GM19452 (cell line): Measurements from ENCODE around the gene FMN1.

Source experiments
- ATAC-seq: cut with Tn5 transposase; IDR thresholded peaks from one replicate; pipeline ENCODE4 v1.9.1; 2021; ENCODE audit not compliant: unreplicated experiment

The FMN1 gene

DNA sequence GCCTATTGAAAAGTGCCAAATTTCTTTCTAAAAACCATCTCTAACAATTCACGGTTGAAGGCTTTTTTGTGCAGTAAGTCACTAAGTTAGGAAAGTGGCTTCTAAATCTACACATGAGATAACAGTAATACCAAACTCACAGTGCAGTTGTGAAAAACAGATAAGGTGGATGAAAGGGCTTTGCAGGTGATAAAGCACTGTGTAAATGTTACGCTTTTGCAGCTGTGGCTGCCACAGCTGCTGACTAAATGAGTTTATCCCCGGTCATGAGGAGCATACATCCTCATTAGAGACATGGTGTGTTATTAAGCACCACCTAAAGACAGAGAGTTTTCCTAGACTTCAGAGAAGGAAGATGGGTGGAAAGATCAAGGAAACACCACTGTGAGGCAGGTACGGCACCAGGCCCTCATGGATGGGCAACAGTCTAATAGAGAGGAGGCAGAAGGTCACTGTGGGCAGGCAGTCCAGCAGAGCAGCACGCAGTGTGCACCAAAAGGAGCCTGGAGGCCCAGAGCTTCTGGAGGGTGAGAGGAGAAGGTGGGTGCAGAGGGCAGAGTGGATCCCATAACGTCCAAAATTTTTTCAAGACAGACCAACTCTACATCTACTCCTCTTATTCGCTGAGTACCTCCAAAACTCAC is 68.5 kb downstream of the FMN1 start:
- ATAC-seq = peak; percentile 48

DNA sequence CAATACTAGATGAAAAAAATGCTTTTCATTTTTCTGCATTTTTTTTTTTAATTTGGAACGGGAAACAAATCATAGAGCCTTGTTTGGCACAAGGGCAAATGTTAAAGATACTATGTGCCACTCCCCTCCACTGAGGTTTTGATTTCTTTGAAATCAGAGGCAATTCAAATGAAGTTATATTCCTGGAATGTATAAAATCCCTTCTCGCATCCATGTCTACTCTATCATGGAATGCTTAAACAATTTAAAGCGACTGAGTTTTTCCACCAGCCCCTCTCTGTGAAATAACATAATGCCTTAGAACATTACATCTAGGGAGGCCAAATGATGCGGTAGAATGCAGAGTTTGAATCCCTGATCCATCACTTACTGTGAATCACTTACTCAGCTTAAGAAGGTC is 69.7 kb downstream of the FMN1 start:
- ATAC-seq = no peak

DNA sequence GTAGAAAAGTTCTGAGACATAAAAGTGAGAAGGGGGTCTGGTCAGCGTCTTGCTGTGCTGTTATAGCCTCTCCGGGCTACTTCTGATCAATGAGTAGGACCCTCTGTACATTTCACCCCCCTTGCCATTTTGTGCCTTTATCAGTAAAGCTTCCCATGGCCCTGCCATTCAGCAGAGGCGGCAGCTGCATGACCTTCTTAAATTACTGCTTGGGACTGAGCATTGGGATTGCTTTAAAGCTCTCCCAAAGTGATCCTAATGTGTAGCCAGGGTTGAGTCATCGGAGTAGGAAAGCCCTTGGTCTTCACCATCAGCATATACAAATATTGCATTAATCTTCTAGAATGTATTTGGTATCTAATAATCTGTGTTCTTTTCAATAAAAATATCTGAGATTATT is 70.2 kb downstream of the FMN1 start:
- ATAC-seq = no peak

DNA sequence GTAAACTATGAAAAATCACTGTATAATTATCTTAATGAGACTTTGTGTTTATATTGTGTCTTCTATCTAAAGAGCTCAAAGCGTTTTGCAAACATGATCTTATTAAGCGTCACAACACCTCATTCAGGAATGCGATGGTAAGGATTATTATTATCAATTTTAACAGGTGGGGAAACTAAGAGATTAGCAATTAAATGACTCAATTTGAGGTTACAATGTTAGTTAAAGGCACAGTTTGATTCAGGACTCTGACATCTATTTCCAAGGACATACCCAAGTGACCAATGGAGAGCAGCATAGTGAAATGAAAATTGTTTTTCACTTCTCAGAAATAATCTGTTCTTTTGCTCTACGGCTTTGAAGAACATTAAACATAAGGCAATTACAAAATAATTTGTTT is 74.6 kb downstream of the FMN1 start:
- ATAC-seq = no peak

DNA sequence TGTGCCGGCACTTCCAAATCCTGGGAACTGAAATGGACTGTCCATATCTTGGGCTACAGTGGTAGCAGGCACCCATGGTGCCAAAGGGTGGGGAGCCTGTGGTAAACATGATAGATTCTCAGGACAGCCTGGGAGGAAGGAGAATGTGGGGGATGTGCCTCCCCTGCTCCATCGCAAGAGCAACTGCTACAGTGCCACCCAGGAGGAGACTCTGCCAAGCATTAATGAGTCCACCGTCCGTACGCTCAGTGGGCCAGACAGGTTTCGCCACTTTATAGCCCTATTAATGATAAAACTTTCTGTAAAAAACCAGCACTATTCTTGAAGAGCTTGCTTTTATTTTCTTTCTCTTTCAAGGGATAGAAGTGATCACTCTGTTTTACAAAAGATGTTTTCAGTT is 75.2 kb downstream of the FMN1 start:
- no peak for ATAC-seq

DNA sequence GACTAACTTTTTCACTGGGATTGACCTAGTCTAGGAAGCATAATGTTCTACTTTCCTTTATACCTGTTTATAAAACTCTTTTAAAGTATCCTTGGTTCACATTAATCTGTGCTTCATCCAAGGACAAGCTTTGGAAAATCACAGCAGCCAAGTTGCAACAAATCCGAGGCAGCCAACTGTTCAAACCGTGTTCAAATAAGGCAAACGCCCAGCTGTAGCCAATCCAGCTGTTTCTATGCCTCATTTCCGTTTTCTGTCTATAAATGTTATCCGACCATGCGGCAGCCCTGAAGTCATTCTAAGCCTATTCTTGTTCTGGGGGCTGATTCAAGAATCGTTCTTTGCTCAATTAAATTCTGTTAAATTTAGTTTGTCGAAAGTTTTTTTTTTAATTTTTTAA is 78.3 kb downstream of the FMN1 start:
- no peak for ATAC-seq

DNA sequence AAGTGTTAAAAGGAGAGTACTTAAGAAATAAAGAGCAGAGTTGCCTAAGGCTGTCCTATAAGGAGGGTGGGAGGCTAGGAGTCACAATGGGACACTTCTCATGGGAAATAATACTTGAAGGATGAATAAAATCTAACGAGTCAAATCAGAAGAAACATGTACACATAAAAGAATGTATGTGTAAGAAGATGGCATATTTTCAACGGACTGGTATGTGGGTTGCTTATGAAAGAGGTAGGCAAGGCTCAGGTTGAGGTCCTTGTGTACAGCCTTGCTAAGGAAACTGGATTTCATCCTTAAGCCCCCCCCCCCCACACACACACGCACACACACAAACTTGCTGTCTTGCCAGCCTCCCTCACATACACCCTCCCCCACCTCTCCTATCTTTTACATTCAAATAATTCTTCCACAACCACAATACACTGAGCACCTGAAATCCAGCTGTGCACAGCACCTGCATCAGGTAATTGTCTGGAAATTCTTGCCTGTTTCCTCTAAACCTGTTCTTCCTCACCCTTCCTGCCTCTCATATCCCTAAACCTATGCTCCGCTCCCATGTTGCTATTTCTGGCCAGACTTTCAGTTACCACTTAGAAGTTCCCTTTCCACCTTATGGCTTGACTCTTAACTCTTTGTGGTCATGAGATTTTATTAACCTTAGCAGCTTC is 79.2 kb downstream of the FMN1 start:
- ATAC-seq = no peak

DNA sequence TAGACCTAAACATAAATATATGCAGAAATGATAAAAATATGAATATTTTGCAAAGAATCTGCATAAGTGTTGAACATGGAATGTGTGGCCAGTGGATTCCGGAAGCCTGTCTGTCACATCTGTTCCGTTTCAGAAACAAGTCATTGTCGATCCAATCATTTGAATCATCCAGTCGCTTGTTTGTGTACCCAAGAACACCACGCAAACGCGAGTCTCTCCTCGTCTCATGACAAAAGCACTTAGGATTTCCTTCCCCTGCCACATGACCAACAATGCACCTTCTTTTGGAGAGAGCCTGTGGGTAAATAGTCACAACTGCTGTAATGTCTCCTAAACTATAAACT is 80.2 kb downstream of the FMN1 start:
- ATAC-seq = no peak

DNA sequence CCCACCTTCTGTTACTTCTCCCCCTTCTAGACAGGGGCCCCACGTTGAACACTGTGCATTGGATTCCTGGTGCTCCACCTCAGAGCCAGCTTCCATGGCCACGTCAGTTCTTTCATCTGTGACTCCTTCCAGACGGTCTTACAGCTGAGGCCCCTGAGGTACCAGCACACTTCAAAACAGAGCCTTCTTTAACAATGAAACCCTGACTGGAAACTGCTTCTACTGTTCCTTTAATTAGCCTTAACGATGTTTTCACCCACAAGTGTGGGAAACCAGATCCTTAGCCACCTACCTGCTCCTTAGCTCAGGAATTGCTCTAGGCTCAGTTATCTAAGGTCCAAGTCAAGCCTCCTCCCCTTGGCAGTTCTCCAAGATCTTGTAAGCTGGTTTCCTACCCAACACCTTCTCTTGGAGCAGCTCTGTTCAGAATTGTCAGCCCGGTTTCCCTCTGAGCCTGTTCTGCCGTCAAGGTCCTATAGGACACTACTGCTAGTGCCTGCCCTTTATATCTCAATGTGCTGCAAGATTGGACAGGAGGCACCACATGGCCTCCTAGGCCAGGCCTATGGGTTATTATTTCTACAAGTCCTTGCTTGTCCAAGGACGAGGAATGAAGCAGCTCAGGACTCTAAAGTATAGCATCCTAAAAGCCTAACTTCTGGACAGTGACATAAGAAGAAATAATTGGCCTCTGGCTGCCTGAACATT is 80.7 kb downstream of the FMN1 start:
- no peak for ATAC-seq

DNA sequence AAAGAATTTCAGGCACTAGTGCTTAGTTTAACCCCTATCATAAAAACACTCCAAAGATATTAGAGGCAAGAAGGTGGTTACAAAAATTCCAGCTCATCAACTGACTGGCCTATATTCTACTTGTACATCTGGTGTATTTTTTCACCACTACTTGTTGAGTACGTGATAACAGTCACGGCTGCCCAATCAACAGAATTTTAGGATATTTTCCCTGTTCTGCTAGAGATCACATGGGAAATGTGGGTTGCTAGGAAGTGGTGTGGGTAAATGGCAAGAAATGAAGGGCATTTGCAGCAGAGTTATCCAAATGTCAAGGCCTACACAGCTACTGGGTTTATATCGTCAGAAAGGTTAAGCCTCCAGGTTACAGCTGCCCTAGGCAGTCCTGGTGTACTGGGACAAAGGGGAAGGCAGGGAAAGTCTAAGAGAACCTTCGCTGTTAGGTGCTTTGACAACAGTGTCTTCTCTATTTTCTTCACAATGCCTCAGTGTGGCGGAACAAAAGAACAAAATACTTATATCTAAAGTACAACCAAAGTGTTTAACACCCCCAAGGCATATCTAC is 81.9 kb downstream of the FMN1 start:
- ATAC-seq = no peak

DNA sequence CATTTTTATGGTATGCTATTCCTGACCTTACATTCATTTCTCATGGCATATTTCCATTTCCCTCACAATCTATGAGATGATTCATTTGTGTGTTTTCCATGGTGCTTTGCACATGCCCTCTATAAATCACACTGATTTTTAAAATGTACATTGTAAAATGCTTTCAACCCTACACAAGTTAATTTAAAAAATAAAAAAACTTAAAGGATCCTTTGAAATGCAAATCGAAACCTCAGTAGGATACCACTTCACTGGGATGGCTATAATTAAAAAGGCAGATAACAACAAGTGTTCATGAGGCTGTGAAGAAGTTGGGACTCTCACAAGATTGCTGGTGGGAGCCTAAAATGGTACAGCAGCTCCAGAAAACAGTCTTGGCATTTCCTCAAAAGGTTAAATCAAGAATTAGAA is 83.5 kb downstream of the FMN1 start:
- no peak for ATAC-seq

DNA sequence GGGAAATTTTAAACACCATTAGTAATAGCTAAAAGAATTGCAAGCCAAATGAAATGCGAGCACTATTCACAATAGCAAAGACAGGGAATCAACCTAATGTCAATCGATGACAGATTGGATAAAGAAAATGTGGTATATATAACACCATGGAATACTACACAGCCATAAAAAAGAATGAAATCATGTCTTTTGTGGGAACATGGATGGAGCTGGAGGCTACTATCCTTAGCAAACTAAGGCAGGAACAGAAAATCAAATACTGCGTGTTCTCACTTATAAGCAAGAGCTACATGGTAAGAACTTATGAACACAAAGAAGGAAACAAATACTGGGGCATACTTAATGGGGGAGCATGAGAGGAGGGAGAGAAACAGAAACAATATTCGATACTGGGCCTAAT is 85.2 kb downstream of the FMN1 start:
- no peak for ATAC-seq

DNA sequence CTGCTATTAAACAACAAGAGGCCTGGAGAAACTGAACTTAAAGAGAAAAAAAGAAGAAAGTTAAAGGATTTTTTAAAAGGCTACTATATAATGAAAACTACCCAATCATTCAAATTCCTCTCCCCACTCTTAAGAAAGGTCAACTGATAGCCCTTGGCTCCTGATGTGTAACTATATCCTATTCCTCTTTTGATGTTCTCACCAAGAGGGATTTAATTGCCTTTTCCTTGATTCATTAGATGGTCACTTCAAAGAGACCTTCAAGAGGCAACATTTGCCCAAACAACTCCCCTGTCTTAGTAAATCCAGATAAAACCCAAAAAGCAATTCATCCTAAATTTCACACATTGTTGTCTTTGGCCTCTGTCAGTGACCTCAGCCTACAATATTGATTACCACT is 86.0 kb downstream of the FMN1 start:
- no peak for ATAC-seq

DNA sequence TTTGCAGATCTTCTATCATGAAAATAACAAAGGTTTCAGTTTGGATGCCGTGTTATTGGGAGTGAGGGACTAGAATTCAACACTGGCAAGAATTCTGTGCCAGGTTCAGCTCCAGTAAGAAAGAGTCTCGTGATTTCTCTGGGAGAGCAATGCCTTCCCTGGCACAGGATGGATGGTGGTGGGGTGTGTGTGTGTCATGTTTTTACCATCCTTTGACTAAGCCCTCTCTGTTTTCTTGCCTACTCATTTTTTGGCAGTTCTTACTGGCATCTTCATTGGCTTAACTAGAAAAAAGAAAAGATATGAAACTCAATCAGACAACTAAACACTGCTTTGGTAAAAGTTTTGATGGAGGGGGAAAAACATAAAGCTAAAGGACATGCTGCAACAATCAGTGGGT is 86.6 kb downstream of the FMN1 start:
- ATAC-seq = no peak

DNA sequence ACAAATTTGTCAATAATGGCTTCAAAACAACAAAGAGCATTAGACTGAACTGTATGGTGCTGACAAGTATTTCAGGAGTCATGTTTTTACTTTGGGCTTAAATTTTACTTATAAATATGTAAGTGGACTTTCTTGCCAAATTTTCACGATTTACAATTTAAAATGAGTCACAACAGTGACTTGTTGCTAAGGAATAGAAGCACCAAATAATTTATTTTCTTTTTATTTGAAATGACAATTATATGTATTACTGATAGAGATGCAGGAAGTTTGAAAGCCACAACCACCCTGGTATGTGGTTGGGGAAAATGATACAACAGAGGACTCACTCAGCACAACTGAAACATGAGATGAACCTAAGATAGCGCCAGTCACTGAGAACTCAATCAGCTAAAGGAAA is 90.3 kb downstream of the FMN1 start:
- no peak for ATAC-seq

DNA sequence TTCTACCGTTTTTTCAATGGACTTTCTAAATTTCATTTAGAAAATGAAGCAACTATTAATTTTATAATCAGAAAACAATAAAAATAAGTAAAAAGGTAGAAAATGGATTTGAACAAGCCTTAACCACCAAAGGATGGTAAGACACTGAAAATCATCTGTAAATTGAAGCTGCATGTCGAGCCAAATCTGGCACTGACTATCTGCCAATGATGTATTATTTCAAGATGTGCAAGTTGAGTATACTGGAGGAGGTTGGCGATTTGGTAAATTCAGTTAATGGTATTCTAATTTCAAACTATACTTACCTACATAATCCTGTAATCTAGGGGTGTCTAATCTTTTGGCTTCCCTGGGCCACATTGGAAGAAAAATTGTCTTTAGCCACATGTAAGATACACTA is 93.5 kb downstream of the FMN1 start:
- ATAC-seq = no peak

DNA sequence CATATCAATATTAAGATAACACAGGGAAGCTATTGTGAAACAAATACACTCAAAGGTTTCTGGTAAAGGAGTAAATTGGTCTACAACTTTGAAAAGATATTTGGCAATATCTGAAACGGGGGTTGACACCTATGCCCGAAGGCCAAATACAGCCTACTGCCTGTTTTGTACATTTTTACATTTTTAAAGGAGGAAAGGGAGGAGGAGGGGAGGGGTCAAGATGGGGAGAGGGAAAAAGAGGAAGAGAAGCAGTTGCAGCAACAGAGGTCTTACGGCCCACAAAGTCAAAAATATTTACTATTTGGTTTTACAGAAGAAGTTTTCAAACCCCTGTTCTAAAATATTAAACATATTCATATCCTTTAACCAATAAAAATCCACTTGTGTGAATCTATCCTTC is 94.2 kb downstream of the FMN1 start:
- no peak for ATAC-seq

DNA sequence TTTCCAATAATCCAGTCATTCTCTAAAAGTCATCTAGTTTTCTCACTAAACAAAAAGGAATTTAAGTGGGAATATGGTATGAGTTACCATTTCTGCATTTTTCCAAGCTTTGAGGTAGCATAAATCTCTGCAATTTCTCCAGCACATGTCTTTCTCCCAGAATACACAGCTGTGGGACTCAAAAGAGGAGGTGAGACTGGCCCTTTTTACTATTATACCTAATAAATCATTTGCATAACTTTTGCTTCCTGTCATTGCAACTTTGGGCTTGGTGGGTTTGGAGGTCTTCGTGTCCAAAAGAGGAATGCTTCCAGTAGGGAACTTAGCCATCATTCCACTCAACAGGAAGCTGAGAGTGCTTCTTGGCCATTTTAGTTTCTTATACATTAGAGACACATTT is 94.8 kb downstream of the FMN1 start:
- no peak for ATAC-seq

DNA sequence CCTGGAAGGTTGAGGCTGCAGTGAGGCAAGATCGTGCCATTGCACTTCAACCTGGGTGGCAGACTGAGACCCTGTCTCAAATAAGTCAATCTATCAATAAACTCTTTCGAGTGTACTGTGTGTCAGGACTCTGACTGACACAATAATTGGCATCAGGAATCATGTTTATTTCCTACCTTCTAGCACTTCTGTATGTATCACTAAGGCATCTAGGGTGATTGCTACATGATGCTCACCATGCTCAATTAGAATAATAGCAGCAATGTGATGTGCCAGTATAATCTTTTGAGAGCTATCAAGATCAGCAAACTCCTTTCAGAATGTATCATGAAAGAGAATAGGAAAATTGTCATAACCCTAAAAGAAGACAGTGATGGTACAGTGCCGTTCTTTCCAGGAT is 95.3 kb downstream of the FMN1 start:
- ATAC-seq = no peak

DNA sequence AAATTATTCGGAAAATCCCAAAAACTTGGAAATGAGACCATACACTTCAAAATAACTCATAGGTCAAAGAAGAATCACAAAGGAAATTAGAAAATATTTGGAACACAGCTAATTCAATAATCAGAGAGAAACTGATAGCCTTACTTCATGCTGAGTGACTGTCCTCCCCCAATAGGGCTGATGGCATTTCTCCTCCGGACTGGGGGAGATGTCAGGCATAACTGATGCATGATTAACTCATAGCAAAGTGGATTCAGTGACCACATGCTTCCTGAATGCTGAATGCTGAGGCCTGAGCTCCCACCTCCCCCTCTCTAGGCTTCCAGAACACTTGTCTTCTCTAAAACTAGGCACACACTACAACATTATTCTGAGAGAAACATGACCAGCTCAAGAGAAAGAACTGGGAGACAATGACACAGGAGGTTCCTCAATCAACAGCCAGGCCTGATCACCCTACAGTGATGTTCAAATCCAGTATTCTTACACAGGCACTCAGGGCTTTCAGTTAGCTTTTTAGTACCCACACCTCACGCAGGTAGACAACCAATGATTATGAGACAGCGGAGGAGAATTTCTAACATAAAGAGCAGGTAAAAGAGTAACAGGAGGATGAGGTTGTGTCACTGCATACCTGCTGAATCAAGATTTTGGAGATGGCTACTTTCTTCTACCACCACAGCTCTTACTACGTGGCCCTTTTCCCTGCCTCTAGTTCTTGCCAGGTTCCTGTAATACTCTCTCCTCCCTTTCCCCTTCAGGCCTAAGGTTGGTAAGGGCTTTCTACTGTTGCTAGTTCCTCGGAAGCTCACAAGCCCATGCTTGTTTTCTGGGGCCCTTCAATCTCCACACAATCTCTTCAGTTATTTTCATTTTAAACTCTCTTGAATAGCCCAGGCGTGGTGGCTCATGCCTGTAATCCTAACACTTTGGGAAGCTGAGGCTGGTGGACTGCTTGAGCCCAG is 96.1 kb downstream of the FMN1 start:
- ATAC-seq = no peak

DNA sequence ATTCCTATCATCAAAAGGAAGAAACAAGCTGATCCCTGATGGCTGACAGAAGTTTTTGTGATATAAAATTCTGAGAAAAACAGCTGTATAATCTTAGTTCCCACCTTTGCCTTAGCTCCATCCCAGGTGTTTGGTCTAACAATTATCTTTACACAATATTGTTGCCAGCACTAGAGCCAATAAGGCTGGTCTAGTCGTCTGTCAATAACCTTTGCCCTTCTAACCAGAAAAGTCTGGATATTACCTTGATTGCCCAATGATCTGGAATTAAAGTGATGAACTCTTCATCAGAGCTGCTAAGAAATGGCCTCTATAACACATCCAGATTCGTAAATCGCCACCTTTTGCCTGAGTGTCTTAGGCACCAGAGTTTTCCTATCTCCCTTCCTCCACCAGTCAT is 98.4 kb downstream of the FMN1 start:
- no peak for ATAC-seq
